K562 (cell line): ENCODE results near the gene HECA.
"Not testable (repeated sequence)": the region's sequence is repeated elsewhere in the genome, so short reads cannot be mapped to it uniquely, and the experiment has no call there.

Experiments
- CHD4 ChIP-seq: fragments of 200-600 bp; sonication (generic); IDR thresholded peaks from 3 replicates; pipeline ENCODE4 v1.6.1; 2012; ENCODE audit warnings: low read depth, mild to moderate bottlenecking, mixed read lengths, low read length, inconsistent platforms; ENCODE audit not compliant: insufficient read depth, insufficient replicate concordance, poor library complexity, severe bottlenecking
- ETV5 ChIP-seq: sonication (generic); formaldehyde crosslinking; IDR thresholded peaks from 2 replicates; pipeline ENCODE4 v1.4.0; 2020; ENCODE audit warnings: low read depth, mild to moderate bottlenecking, missing genetic modification reagents
- GTF2F1 ChIP-seq: IDR thresholded peaks from 2 replicates; pipeline ENCODE4 v1.6.1; 2011; ENCODE audit warnings: low read depth, low read length, improper control_type of control experiment
- HMG20B ChIP-seq: fragments of 250-450 bp; sonication (Bioruptor Pico); IDR thresholded peaks from 2 replicates; pipeline ENCODE4 v1.5.0; 2021; ENCODE audit warnings: mild to moderate bottlenecking
- MYC ChIP-seq, 2 experiments: fragments of 250-450 bp in 1 of 2; sonication (Bioruptor Pico) in 1 of 2; IDR thresholded peaks; 2 replicates each; pipeline versions ENCODE4 v1.5.1 to v1.6.1; 2012 to 2021; ENCODE audit warnings: low read depth in 2 of 2, borderline replicate concordance in 1 of 2, improper control_type of control experiment in 1 of 2, low read length in 1 of 2, mild to moderate bottlenecking in 1 of 2, moderate library complexity in 1 of 2
- POLR2A ChIP-seq: fragments of 450-650 bp; conservative IDR thresholded peaks from 2 replicates; pipeline ENCODE4 v1.6.1; 2016
- RAD51 ChIP-seq: fragments of 450-650 bp; IDR thresholded peaks from 2 replicates; pipeline ENCODE4 v1.7.1; 2016; ENCODE audit warnings: low read depth, mild to moderate bottlenecking, borderline replicate concordance
- RBBP5 ChIP-seq: fragments of 200-600 bp; sonication (generic); IDR thresholded peaks from 2 replicates; pipeline ENCODE4 v1.6.1; 2012; ENCODE audit warnings: borderline replicate concordance, mild to moderate bottlenecking, low read length, control low read depth, inconsistent platforms; ENCODE audit not compliant: insufficient read depth, poor library complexity, severe bottlenecking
- SRF ChIP-seq, 2 experiments: fragments of 250-450, 450-650 bp in 1 of 2; sonication (Bioruptor Pico) in 1 of 2; sonication (generic) in 1 of 2; formaldehyde crosslinking; IDR thresholded peaks; 2 replicates each; pipeline versions ENCODE4 v1.5.0 to v1.5.1; 2020 to 2022; ENCODE audit warnings: mild to moderate bottlenecking in 1 of 2, missing genetic modification reagents in 1 of 2
- TF ChIP-seq, protein P1 (sequence below), 3 experiments: IDR thresholded peaks in 2 of 3; conservative IDR thresholded peaks in 1 of 3; 2 replicates each; pipeline ENCODE4 v1.5.1; 2011 to 2012; ENCODE audit warnings: low read length in 3 of 3, mild to moderate bottlenecking in 3 of 3, control low read depth in 2 of 3, improper control_type of control experiment in 1 of 3, inconsistent platforms in 1 of 3, low read depth in 1 of 3, mixed read lengths in 1 of 3, moderate library complexity in 1 of 3; ENCODE audit not compliant: insufficient read depth in 2 of 3

GRCh38 chr6:139212460-139212859 is 77.6 kb downstream of the HECA start:
- not testable (repeated sequence) for TF ChIP-seq POLR2A; MYC (IDR thresholded peaks at IDR 0.05; ENCODE audit: low read depth, low read length); MYC (CRISPR knock-in tag; IDR thresholded peaks at IDR 0.05; ENCODE audit: borderline replicate concordance, low read depth); GTF2F1; CHD4; ETV5 (CRISPR knock-in tag); SRF (CRISPR knock-in tag; IDR thresholded peaks at IDR 0.05); RAD51; RBBP5; HMG20B
- TF ChIP-seq, protein P1, sequence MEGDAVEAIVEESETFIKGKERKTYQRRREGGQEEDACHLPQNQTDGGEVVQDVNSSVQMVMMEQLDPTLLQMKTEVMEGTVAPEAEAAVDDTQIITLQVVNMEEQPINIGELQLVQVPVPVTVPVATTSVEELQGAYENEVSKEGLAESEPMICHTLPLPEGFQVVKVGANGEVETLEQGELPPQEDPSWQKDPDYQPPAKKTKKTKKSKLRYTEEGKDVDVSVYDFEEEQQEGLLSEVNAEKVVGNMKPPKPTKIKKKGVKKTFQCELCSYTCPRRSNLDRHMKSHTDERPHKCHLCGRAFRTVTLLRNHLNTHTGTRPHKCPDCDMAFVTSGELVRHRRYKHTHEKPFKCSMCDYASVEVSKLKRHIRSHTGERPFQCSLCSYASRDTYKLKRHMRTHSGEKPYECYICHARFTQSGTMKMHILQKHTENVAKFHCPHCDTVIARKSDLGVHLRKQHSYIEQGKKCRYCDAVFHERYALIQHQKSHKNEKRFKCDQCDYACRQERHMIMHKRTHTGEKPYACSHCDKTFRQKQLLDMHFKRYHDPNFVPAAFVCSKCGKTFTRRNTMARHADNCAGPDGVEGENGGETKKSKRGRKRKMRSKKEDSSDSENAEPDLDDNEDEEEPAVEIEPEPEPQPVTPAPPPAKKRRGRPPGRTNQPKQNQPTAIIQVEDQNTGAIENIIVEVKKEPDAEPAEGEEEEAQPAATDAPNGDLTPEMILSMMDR (IDR thresholded peaks at IDR 0.05 in 2 of 3, conservative IDR thresholded peaks at IDR 0.05 in 1 of 3; ENCODE audit: insufficient read depth in 2 of 3, low read depth in 1 of 3, low read length in 3 of 3), result not testable (repeated sequence)
